ENCODE results near the gene ATG7. TPM values are rescaled to one million over a fixed set of nuclear protein-coding genes. Genes with fewer than 3 reads are reported as not detected.
"Not testable (repeated sequence)": the region's sequence is repeated elsewhere in the genome, so short reads cannot be mapped to it uniquely, and the experiment has no call there.

ATG7 gene
- total RNA-seq, 4 donors from 2014 or later: 49.4 to 145 (median 82.1) TPM

- Histone ChIP-seq H3K4me3 (no peak overlapping the region), H3K4me1 (peaks cover 2% of the 10 kb centered on the region), H3K27me3 (no peaks in the 10 kb centered on the region), H3K9me3 (no peaks in the 10 kb centered on the region), H3K36me3 (no peaks in the 10 kb centered on the region), H3K27ac (no peak overlapping the region)
- TF ChIP-seq CTCF (IDR thresholded peaks at IDR 0.05) (no peak), POLR2A (IDR thresholded peaks at IDR 0.05) (no peak), EP300 (IDR thresholded peaks at IDR 0.05) (no peak), POLR2AphosphoS5 (IDR thresholded peaks at IDR 0.05) (no peak)
- WGBS: 54% methylated on average over 6 of the region's 6 CpGs
- DNase-seq (ENCODE audit: low spot score in 2 of 2): no peak
These were observed 20.4 kb upstream of the ATG7 start for GRCh38 chr3:11251807-11252176.

GRCh38 chr3:11254876-11255275 is 17.3 kb upstream of the ATG7 start:
- no peak for TF ChIP-seq POLR2AphosphoS5 (IDR thresholded peaks at IDR 0.05)
- no peak for TF ChIP-seq EP300 (IDR thresholded peaks at IDR 0.05)
- TF ChIP-seq CTCF (IDR thresholded peaks at IDR 0.05): no peak
- TF ChIP-seq POLR2A (IDR thresholded peaks at IDR 0.05): no peak
- H3K27me3 ChIP-seq: no peaks in the 10 kb centered on the region
- no peak overlapping the region for H3K27ac ChIP-seq
- peaks cover 6% of the 10 kb centered on the region for H3K36me3 ChIP-seq
- no peak for DNase-seq (ENCODE audit: low spot score in 2 of 2)
- H3K4me3 ChIP-seq: no peak overlapping the region
- H3K9me3 ChIP-seq: no peaks in the 10 kb centered on the region
- H3K4me1 ChIP-seq: peaks cover 2% of the 10 kb centered on the region
- 65% methylated on average over 6 of the region's 6 CpGs for WGBS

GRCh38 chr3:11255537-11255936 is 16.7 kb upstream of the ATG7 start:
- H3K27ac ChIP-seq; DNase-seq (ENCODE audit: low spot score in 2 of 2); H3K4me1 ChIP-seq; H3K4me3 ChIP-seq; H3K9me3 ChIP-seq; H3K36me3 ChIP-seq; H3K27me3 ChIP-seq: not testable (repeated sequence)
- 83% methylated on average over 5 of the region's 5 CpGs for WGBS

- H3K36me3 ChIP-seq: peaks cover 9% of the 10 kb centered on the region
- no peak overlapping the region for H3K27ac ChIP-seq
- 96% methylated on average over 11 of the region's 11 CpGs for WGBS
- TF ChIP-seq CTCF (IDR thresholded peaks at IDR 0.05) (no peak), POLR2A (IDR thresholded peaks at IDR 0.05) (no peak), POLR2AphosphoS5 (IDR thresholded peaks at IDR 0.05) (no peak), EP300 (IDR thresholded peaks at IDR 0.05) (no peak)
- H3K4me3 ChIP-seq: no peak overlapping the region
- no peaks in the 10 kb centered on the region for H3K4me1 ChIP-seq
- H3K27me3 ChIP-seq: no peaks in the 10 kb centered on the region
- DNase-seq (ENCODE audit: low spot score in 2 of 2): no peak
- no peaks in the 10 kb centered on the region for H3K9me3 ChIP-seq
These were observed 13.2 kb upstream of the ATG7 start for GRCh38 chr3:11258958-11259357.

GRCh38 chr3:11260460-11260859 is 11.7 kb upstream of the ATG7 start:
- WGBS: 75% methylated on average over 3 of the region's 3 CpGs
- no peak overlapping the region for H3K27ac ChIP-seq
- peaks cover 9% of the 10 kb centered on the region for H3K36me3 ChIP-seq
- no peak for DNase-seq (ENCODE audit: low spot score in 2 of 2)
- H3K27me3 ChIP-seq: no peaks in the 10 kb centered on the region
- H3K9me3 ChIP-seq: no peaks in the 10 kb centered on the region
- no peaks in the 10 kb centered on the region for H3K4me1 ChIP-seq
- TF ChIP-seq EP300 (IDR thresholded peaks at IDR 0.05) (no peak), POLR2A (IDR thresholded peaks at IDR 0.05) (no peak), CTCF (IDR thresholded peaks at IDR 0.05) (no peak), POLR2AphosphoS5 (IDR thresholded peaks at IDR 0.05) (no peak)
- no peak overlapping the region for H3K4me3 ChIP-seq

GRCh38 chr3:11269007-11269406 is 3.2 kb upstream of the ATG7 start:
- DNase-seq (ENCODE audit: low spot score in 2 of 2): no peak
- 88% methylated on average over 9 of the region's 9 CpGs for WGBS
- H3K27ac ChIP-seq: no peak overlapping the region
- no peaks in the 10 kb centered on the region for H3K36me3 ChIP-seq
- H3K9me3 ChIP-seq: no peaks in the 10 kb centered on the region
- TF ChIP-seq POLR2AphosphoS5 (IDR thresholded peaks at IDR 0.05): no peak
- TF ChIP-seq EP300 (IDR thresholded peaks at IDR 0.05): no peak
- no peak for TF ChIP-seq CTCF (IDR thresholded peaks at IDR 0.05)
- no peak for TF ChIP-seq POLR2A (IDR thresholded peaks at IDR 0.05)
- peaks cover 17% of the 10 kb centered on the region for H3K4me1 ChIP-seq
- no peaks in the 10 kb centered on the region for H3K27me3 ChIP-seq
- no peak overlapping the region for H3K4me3 ChIP-seq
